K562 (cell line): ENCODE measurements around the gene KLHL29. TPM values are rescaled to one million over a fixed set of nuclear protein-coding genes. Genes with fewer than 3 reads are reported as not detected.

Source experiments
- ARNT ChIP-seq, 2 experiments: fragments of 450-650 bp; IDR thresholded peaks; 2 replicates each; pipeline ENCODE4 v1.6.1; 2016; ENCODE audit warnings: mild to moderate bottlenecking in 1 of 2
- CBX8 ChIP-seq: fragments of 200-600 bp; sonication (generic); IDR thresholded peaks from 2 replicates; pipeline ENCODE4 v1.6.1; 2012; ENCODE audit warnings: borderline replicate concordance, mixed run types, low read depth, mild to moderate bottlenecking, moderate library complexity, mixed read lengths, low read length, control low read depth, inconsistent platforms; ENCODE audit not compliant: poor library complexity, severe bottlenecking; ENCODE audit errors: extremely low read depth
- CEBPB ChIP-seq: fragments of 450-650 bp; IDR thresholded peaks from 2 replicates; pipeline ENCODE4 v1.6.1; 2016; ENCODE audit warnings: missing genetic modification characterization, missing compliant biosample characterization
- JUND ChIP-seq, 2 experiments: IDR thresholded peaks; 2 replicates in 1 of 2; 3 replicates in 1 of 2; pipeline ENCODE4 v1.6.1; 2011; ENCODE audit warnings: borderline replicate concordance in 2 of 2, low read depth in 2 of 2, low read length in 2 of 2, improper control_type of control experiment in 1 of 2, missing biosample characterization in 1 of 2, missing genetic modification characterization in 1 of 2, missing genetic modification reagents in 1 of 2
- MAFK ChIP-seq: IDR thresholded peaks from 2 replicates; pipeline ENCODE4 v1.6.1; 2011; ENCODE audit warnings: low read length, improper control_type of control experiment
- MAX ChIP-seq: sonication (generic); formaldehyde crosslinking; IDR thresholded peaks from 2 replicates; pipeline ENCODE4 v1.9.0; 2022; ENCODE audit warnings: mild to moderate bottlenecking, missing genetic modification reagents
- NFATC3 ChIP-seq: fragments of 450-650 bp; IDR thresholded peaks from 2 replicates; pipeline ENCODE4 v1.6.1; 2017; ENCODE audit warnings: mild to moderate bottlenecking
- POLR3A ChIP-seq: IDR thresholded peaks from 2 replicates; pipeline ENCODE4 v1.6.1; 2011; ENCODE audit warnings: borderline replicate concordance, mild to moderate bottlenecking, moderate library complexity; ENCODE audit not compliant: insufficient read length, insufficient read depth; ENCODE audit errors: extremely low read depth
- RAD21 ChIP-seq, 2 experiments: fragments of 250-450 bp in 1 of 2; fragments of 450-650 bp in 1 of 2; sonication (Bioruptor Pico) in 1 of 2; formaldehyde crosslinking in 1 of 2; IDR thresholded peaks in 1 of 2; conservative IDR thresholded peaks in 1 of 2; 2 replicates each; pipeline versions ENCODE4 v1.4.0 to v1.8.0; 2020 to 2022; ENCODE audit warnings: mild to moderate bottlenecking in 2 of 2, moderate library complexity in 1 of 2
- SP2 ChIP-seq: IDR thresholded peaks from 2 replicates; pipeline ENCODE4 v1.6.1; 2011; ENCODE audit warnings: mild to moderate bottlenecking, low read depth, low read length, moderate library complexity; ENCODE audit not compliant: poor library complexity, severe bottlenecking; ENCODE audit errors: extremely low read depth
- SPI1 ChIP-seq: IDR thresholded peaks from 2 replicates; pipeline ENCODE4 v1.6.1; 2011; ENCODE audit warnings: low read depth, low read length, control low read depth, borderline replicate concordance
- TCFL5 ChIP-seq: fragments of 250-450 bp; sonication (Bioruptor Pico); conservative IDR thresholded peaks from 2 replicates; pipeline ENCODE4 v1.6.1; 2021; ENCODE audit warnings: mild to moderate bottlenecking, moderate library complexity, matching md5 sums
- ZKSCAN3 ChIP-seq: fragments of 250-450 bp; sonication (Bioruptor Pico); IDR thresholded peaks from 2 replicates; pipeline ENCODE4 v1.4.0; 2020
- ZNF174 ChIP-seq: fragments of 250-450 bp; sonication (Bioruptor Pico); IDR thresholded peaks from 2 replicates; pipeline ENCODE4 v1.4.0; 2020; ENCODE audit warnings: mild to moderate bottlenecking
- polyA plus RNA-seq, 8 experiments: library from polyadenylated mRNA; depleted of rRNA in 4 of 8; stranded (reverse) in 5 of 8; unstranded in 3 of 8; fragments of >200 nt; fragmentation: Nextera tagmentation in 2 of 8; fragmentation: Illumina TruSeq in 1 of 8; extraction: Ambion mirVana in 2 of 8; extraction: Trizol in 1 of 8; gene quantifications; 2 replicates each; pipeline versions ENCODE4 v1.2.1 to v1.2.3, GENCODE V29; 2011 to 2014; ENCODE audit warnings: inconsistent platforms in 1 of 8, missing spikeins in 1 of 8
- total RNA-seq, 7 experiments: library from RNA; depleted of rRNA in 6 of 7; stranded (reverse); fragments of >200 nt in 6 of 7; fragmentation: Illumina TruSeq in 2 of 7; extraction: Trizol in 2 of 7; gene quantifications; 2 replicates each; pipeline versions ENCODE4 v1.2.1 to v1.2.3, GENCODE V29; 2011 to 2021; ENCODE audit warnings: low replicate concordance in 1 of 7
- TF ChIP-seq, protein P1 (sequence below): fragments of 450-650 bp; formaldehyde crosslinking; IDR thresholded peaks from 2 replicates; pipeline ENCODE4 v1.4.0; 2020; ENCODE audit warnings: mild to moderate bottlenecking, moderate library complexity
- TF ChIP-seq, protein P2 (sequence below), 2 experiments: fragments of 450-650 bp; IDR thresholded peaks; 2 replicates each; pipeline ENCODE4 v1.6.1; 2016; ENCODE audit warnings: mild to moderate bottlenecking in 2 of 2, borderline replicate concordance in 1 of 2, low read depth in 1 of 2, moderate library complexity in 1 of 2

The KLHL29 gene
- total and polyA plus RNA-seq, 9 of the 15 experiments (the other 6 are each of a cell fraction or from before 2014, with no cell fraction given), result 0.03 to 0.31 (median 0.08) TPM; not detected in 1

- TF ChIP-seq POLR3A (no peak), NFATC3 (no peak), MAFK (no peak), JUND (IDR thresholded peaks at IDR 0.05; ENCODE audit: borderline replicate concordance, low read depth, low read length) (no peak), JUND (tag; IDR thresholded peaks at IDR 0.05; ENCODE audit: borderline replicate concordance, low read depth, low read length) (0 out of 3 replicates have a peak, but pooled peaks have one; percentile 24), ZKSCAN3 (CRISPR knock-in tag) (no peak), MAX (CRISPR knock-in tag) (no peak), CBX8 (no peak), ARNT (IDR thresholded peaks at IDR 0.05) (no peak), SPI1 (peak; percentile 5; the same call in 1 of the 2 replicates), SP2 (no peak), RAD21 (CRISPR knock-in tag; conservative IDR thresholded peaks at IDR 0.05 in 1 of 2, IDR thresholded peaks at IDR 0.05 in 1 of 2) (no peak), ZNF174 (CRISPR knock-in tag) (no peak), TCFL5 (no peak), CEBPB (tag) (no peak)
- TF ChIP-seq, protein P1, sequence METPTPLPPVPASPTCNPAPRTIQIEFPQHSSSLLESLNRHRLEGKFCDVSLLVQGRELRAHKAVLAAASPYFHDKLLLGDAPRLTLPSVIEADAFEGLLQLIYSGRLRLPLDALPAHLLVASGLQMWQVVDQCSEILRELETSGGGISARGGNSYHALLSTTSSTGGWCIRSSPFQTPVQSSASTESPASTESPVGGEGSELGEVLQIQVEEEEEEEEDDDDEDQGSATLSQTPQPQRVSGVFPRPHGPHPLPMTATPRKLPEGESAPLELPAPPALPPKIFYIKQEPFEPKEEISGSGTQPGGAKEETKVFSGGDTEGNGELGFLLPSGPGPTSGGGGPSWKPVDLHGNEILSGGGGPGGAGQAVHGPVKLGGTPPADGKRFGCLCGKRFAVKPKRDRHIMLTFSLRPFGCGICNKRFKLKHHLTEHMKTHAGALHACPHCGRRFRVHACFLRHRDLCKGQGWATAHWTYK (CRISPR knock-in tag), result no peak
- TF ChIP-seq, protein P2, sequence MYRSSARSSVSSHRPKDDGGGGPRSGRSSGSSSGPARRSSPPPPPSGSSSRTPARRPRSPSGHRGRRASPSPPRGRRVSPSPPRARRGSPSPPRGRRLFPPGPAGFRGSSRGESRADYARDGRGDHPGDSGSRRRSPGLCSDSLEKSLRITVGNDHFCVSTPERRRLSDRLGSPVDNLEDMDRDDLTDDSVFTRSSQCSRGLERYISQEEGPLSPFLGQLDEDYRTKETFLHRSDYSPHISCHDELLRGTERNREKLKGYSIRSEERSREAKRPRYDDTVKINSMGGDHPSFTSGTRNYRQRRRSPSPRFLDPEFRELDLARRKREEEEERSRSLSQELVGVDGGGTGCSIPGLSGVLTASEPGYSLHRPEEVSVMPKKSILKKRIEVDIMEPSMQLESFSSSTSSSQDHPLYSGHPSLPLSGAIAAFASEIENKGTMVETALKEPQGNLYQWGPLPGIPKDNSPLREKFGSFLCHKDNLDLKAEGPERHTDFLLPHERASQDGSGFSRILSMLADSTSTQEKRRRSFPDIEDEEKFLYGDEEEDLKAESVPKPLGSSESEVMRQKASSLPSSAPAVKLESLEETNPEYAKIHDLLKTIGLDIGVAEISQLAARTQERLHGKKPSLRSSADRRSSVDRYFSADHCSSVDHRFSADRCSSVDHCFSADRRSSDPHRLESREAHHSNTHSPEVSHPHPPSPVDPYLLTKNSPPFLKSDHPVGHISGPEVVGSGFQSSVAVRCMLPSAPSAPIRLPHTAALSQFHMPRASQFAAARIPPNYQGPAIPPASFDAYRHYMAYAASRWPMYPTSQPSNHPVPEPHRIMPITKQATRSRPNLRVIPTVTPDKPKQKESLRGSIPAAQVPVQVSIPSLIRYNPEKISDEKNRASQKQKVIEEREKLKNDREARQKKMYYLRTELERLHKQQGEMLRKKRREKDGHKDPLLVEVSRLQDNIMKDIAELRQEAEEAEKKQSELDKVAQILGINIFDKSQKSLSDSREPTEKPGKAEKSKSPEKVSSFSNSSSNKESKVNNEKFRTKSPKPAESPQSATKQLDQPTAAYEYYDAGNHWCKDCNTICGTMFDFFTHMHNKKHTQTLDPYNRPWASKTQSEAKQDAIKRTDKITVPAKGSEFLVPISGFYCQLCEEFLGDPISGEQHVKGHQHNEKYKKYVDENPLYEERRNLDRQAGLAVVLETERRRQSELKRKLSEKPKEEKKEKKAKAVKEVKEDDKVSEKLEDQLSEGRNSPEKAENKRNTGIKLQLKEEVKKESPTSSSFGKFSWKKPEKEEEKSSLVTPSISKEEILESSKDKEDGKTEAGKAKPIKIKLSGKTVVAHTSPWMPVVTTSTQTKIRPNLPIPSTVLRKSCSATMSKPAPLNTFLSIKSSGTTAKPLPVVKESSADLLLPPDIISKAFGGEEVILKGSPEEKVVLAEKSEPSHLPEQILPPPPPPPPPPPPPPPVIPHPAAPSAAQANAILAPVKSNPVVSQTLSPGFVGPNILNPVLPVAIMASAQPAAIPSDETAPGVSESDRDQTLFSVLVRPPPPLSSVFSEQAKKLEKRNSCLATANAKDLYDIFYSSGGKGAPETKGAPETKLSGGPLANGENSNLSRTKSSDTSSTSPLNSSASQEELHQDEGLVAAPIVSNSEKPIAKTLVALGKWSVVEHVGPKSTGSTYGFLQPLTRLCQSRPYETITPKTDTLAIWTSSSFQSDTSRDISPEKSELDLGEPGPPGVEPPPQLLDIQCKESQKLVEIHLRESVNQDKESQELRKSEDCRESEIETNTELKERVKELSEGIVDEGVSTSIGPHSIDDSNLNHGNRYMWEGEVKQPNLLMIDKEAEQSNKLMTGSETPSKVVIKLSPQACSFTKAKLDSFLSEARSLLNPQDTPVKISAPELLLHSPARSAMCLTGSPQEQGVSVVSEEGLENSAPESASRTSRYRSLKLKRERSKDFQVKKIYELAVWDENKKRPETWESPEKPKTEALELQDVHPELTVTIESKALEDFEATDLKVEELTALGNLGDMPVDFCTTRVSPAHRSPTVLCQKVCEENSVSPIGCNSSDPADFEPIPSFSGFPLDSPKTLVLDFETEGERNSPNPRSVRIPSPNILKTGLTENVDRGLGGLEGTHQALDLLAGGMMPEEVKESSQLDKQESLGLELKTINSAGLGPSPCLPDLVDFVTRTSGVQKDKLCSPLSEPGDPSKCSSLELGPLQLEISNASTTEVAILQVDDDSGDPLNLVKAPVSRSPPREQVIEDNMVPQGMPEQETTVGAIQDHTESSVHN (IDR thresholded peaks at IDR 0.05; ENCODE audit: borderline replicate concordance in 1 of 2, low read depth in 1 of 2), result no peak
Observed at GRCh38 chr2:23651187-23652080, 266.5 kb downstream of the KLHL29 start (continued).
